HT-29 (cell line): ENCODE data around the gene TPRA1. TPM values are rescaled to one million over a fixed set of nuclear protein-coding genes. Genes with fewer than 3 reads are reported as not detected.
"Not testable (repeated sequence)": the region's sequence is repeated elsewhere in the genome, so short reads cannot be mapped to it uniquely, and the experiment has no call there.

Experiments used
- DNase-seq: peaks from one replicate; pipeline ENCODE4 v3.0.0-alpha.2; 2015; ENCODE audit warnings: low spot score
- total RNA-seq: library from RNA; depleted of rRNA; stranded (reverse); fragments of >200 nt; shearing (Covaris generic); gene quantifications from 2 replicates; pipeline ENCODE4 v1.2.3, GENCODE V29; 2014

Gene TPRA1
- total RNA-seq, 1 experiment from 2014 or later, result 84.4 TPM

DNA sequence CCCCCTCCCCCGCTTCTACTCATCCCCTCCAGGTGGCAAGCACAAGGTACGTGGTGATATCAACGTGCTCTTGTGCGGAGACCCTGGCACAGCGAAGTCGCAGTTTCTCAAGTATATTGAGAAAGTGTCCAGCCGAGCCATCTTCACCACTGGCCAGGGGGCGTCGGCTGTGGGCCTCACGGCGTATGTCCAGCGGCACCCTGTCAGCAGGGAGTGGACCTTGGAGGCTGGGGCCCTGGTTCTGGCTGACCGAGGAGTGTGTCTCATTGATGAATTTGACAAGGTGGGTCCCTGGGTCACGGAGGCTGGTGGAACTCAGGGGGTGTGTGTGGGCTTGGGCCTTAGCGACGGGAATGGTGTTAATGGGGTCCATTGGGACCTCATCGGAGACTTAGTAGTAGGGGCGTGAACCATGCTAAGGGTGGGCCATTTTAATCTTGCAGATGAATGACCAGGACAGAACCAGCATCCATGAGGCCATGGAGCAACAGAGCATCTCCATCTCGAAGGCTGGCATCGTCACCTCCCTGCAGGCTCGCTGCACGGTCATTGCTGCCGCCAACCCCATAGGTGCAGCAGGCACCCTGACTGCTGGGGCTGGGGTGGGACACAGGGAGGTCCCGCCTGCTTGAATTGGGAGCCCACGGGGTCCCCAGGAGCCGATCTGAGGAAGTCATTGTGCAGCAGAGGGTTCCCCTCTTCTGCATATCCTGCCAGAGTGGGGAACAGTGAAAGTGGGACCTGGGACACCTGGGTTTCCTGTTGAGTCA is 26.5 kb upstream of the TPRA1 start:
- no peak for DNase-seq

DNA sequence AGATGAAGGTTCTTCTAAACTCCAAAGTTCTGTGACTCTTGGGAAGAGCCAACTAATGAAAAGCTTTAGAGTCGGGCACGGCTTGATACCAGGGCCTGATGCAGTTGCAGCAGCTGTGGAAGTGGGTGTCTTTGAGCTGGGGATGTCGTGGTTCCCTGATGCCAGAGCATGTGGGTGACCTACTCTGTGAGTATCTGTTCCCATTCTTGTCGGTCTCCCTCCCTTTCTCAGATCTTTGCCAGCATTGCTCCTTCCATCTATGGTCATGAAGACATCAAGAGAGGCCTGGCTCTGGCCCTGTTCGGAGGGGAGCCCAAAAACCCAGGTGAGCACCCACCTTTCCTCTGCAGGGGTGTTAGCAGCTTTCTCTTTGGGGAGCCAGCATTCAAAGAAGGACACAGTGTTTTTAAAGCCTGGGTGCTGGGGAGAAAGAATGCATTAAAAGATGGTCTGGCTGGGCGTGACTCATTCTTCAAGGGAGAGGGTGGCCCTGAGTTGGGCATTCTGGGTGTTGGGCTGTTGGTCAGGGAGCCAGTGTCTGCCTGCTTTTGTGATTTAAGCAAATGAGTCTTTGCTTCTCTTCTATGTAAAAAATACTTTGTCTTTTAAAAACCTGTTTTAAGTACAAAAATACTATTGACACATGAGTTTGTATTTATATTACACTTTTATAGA is 25.2 kb upstream of the TPRA1 start:
- DNase-seq, result no peak

DNA sequence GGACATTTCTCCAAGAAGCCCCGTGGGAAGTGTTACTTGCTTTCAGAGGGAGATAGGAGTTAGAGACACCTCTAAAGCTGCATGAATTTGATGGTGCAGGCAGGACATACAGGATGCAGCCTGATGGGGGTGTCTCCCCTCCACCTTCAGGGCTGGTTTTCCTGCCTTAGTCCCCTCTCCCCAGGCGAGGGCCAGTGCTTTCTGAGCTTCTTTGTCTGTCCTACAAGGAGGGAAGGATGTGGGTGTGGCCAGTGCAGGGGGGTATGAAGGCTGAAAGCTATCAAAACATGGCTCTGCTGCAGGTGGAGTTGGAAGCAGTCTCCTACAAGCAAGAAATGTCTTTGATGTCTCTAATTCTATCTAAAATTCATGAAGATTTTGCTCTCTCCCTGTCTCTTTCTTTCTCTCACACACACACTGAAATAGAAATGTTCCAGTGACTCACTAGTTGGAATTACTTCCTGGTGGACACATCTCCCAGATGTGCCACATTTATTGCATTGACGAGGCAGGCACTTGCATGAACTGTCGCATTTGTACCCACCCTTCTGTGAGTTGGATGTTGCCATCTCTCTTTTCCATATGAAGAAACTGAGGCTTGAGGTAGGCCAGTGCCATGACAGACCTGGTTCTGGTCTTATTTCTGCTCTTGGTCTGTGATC is 24.5 kb upstream of the TPRA1 start:
- no peak for DNase-seq

DNA sequence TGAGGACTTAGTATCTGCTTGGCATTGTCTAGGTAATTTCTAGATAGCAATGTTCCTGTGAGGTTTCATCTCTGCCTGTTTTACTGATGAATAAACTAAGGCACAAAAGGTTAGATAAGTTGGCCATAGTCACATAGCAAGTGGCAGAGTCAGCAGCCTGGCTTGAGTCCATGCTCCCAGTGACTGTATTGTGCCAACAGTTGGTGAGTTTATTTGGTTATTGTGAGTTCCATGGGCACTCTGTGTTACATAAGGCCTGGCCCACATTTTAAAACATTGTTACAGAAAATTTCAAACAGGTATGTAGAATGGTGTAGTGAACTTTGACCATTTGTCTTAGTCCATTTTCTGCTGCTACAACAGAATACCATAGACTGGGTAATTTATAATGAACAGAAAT is 22.9 kb upstream of the TPRA1 start:
- DNase-seq, result no peak

DNA sequence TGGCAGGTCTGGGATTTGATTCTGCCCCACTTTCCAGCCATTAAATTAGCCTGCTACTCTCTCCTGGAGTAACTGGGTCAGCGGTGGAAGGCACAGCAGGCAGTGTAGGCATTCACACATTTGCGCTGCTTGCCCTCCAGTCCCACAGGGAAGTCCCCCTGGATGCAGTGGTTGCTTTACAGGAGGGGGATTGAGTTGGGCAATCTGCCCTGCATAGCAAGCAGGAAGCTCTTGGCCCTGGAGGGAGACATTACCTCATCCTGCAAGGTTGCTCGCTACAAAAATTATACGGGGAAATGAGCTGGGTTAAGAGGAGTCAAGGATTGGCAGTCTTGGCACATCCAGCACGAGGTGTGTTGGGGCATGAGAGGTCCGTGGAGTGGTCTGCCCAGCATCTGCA is 22.4 kb upstream of the TPRA1 start:
- DNase-seq, result no peak

DNA sequence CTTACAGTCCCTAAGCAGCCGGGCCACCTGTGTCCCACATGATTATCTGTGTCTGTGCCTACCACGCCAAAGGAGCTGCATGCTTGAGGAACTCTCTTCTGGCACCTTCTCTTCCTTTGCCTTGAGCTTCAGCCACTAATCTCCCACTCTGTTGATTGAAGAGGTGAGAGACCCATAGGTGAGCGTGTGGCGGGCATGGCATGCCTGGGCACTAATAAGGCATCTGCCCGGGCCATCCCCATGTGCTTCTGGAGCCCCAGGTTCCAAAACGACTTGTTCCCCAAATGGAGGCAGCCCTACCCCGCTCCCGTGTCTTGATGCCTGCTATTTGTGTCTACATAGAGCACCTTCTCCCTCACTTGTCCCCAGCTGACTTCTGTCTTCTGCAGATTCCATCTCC is 20.7 kb upstream of the TPRA1 start:
- no peak for DNase-seq

DNA sequence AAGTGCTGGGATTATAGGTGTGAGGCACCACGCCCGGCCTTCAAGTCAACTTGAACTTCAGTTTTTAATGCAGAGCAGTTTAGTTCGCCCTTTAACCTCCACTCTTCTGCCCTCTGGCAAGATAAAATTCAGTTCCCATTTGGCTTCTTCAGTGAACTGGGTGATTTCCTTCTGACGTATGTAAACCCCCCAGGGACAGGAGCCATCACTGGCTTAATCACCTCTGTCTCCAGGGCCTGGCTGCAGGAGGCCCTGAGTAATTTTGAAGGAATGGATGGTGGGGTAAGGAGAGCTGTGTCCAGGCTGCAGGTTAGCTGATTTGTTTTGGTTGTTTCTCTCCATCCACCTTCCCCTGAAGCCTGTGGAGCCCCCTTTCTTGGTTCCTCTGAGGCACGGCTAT is 19.6 kb upstream of the TPRA1 start:
- DNase-seq, result no peak

DNA sequence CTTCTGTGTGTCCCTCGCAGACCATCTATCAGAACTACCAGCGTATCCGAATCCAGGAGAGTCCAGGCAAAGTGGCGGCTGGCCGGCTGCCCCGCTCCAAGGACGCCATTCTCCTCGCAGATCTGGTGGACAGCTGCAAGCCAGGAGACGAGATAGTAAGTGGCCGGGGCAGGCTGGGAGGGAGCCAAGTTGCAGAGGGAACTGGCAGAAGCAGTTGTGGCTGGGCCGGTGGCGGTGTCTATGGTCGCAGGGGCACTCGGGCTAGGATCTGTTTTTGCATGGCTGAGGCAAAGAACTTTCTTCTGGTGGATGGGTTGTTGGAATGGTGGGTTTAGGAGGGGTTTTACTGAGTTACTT is 17.8 kb upstream of the TPRA1 start:
- no peak for DNase-seq

DNA sequence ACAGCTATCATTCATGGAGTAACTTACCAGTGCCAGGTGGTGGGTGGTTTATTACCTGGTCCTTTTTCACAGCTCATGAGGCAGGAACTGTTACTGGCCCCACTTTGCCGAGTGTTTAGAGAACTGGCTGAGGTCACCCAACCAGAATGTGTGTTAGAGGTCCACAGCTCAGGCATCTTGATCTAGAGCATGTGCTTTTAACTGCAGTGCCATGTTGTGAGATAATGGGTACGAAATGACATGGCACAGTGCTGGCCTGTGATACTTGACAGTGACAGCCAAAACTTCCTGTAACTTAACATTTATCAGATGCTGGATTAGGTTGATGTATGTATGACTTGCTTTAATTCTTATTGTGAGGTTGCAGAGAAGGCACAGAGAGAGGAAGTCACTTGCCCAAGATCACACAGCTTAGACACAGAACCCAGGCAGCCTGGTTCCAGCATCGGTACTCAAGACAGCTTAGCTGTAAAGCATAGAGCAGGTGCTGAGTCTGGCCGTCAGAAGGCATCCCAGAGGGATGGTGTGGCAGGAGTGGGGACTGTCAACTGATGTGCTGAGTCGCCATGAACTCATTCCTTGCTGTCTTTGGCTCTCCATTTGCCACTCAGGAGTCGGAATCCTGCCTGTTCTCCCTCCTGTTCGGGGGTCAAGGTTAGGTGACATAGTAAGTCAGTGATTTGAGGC is 17.3 kb upstream of the TPRA1 start:
- DNase-seq, result no peak

DNA sequence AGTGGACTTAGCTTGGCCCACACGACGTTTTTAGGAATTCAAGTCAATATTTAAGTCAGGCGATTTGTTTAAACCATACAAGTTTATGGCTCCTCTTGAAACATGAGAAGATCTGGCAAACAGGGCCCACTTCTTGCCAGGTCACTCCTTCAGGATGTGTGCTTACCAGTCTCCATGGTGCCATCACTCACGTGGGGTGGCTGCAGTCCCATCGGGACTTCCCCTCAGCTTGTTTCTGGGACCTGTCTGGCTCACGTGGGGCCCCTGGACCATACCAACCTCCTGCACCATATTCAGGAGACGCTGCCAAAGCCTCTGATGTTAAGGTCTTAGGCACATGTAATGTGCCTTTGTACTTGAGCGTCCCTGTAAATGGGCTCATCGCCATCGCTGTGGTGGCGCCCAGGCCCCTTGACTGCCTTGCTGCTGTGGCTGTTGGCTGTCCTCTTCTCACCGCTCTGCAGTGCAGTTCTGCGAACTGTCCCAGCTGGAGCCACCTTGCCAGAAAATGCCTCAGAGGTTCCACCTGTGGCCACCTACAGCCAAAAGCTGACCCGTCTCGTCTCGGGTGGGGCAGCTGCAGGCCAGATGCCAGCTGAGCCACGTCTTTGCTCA is 16.6 kb upstream of the TPRA1 start:
- no peak for DNase-seq

DNA sequence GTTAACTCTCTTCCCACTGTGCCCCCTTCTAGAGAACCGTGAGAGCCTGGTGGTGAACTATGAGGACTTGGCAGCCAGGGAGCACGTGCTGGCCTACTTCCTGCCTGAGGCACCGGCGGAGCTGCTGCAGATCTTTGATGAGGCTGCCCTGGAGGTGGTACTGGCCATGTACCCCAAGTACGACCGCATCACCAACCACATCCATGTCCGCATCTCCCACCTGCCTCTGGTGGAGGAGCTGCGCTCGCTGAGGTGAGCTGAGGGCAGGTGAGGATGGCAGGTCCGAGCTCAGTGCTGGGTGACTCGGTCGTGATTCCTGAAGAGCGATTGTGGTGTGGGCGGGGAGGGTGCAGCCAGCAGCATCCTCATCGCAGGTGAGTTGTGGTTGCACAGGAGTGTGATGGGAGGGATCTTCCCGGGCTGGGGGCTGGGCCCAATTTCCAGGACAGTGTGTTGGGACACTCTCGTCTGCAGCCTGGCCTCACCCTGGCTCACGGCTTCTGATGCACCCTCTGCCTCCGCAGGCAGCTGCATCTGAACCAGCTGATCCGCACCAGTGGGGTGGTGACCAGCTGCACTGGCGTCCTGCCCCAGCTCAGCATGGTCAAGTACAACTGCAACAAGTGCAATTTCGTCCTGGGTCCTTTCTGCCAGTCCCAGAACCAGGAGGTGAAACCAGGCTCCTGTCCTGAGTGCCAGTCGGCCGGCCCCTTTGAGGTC is 15.7 kb upstream of the TPRA1 start:
- DNase-seq, result no peak

DNA sequence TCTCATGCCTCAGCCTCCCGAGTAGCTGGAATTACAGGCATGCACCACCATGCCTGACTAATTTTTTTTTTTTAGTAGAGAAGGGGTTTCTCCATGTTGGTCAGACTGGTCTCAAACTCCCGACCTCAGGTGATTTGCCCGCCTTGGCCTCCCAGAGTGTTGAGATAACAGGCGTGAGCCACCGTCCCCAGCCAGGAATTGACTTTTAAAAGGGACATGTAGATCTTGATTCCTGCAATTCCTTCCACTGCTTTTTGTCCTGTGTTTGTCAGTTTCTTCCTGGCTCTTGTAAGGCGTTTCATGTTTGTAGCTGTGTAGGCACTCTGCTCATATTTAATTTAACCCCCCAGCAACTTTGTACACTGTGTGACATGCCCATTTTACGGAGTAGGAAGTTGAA is 15.0 kb upstream of the TPRA1 start:
- not testable (repeated sequence) for DNase-seq

DNA sequence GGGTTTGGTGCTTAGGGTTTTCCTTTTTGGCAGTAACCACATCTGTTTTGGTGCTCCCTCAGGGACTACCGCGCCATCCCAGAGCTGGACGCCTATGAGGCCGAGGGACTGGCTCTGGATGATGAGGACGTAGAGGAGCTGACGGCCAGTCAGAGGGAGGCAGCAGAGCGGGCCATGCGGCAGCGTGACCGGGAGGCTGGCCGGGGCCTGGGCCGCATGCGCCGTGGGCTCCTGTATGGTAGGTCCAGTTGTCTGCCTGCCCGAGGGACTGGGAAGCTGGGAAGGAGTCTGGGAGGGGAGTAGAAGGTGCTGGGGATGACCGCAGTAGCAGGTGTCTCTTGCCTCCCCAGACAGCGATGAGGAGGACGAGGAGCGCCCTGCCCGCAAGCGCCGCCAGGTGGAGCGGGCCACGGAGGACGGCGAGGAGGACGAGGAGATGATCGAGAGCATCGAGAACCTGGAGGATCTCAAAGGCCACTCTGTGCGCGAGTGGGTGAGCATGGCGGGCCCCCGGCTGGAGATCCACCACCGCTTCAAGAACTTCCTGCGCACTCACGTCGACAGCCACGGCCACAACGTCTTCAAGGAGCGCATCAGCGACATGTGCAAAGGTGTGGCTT is 14.1 kb upstream of the TPRA1 start:
- DNase-seq, result no peak

DNA sequence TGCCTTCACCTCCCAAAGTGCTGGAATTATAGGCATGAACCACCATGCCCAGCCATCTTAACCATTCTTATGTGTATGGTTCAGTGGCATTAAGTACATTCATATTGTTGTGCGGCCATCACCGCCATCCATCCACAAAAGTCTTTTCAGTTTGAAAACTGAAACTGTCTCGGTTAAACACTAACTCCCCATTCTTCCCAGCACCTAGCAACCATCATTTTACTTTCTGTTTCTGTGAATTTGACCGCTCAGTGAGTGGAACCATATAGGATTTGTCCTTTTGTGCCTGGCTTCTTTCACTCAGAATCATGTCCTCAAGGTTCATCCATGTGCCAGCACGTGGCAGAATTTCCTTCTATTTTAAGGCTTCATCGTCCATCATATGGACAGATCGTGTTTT is 13.5 kb upstream of the TPRA1 start:
- DNase-seq, result no peak

DNA sequence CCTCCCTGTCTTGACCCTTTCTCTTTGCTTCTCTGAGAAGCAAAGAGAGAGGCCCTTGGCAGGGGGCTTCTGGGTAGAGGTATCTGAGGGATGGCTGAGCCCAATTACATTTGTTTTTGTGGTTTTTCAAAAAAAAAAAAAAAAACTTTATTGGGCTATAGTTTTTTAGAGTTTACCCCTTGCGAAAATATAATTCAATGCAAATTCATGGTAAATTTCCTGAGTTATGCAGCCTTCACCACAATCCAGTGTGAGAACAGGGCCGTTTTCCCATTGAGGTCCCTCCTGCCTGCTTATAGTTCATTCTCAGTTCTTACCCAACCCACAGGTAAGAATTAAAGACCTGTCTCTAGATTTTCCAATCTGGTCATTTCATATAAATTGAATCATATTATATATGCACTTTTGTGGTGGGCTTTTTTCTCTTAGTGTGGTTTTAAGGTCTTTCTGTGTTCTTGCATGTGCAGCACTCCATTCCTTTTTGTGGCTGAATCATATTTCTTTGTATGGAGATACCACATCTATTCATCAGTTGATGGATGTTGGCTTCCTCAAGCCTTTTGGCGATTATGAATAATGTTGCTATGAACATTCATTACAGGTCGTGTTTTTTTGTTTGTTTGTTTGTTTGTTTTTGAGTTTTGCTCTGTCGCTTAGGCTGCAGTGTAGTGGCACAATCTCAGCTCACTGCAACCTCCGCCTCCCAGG is 10.4 kb upstream of the TPRA1 start:
- no peak for DNase-seq

DNA sequence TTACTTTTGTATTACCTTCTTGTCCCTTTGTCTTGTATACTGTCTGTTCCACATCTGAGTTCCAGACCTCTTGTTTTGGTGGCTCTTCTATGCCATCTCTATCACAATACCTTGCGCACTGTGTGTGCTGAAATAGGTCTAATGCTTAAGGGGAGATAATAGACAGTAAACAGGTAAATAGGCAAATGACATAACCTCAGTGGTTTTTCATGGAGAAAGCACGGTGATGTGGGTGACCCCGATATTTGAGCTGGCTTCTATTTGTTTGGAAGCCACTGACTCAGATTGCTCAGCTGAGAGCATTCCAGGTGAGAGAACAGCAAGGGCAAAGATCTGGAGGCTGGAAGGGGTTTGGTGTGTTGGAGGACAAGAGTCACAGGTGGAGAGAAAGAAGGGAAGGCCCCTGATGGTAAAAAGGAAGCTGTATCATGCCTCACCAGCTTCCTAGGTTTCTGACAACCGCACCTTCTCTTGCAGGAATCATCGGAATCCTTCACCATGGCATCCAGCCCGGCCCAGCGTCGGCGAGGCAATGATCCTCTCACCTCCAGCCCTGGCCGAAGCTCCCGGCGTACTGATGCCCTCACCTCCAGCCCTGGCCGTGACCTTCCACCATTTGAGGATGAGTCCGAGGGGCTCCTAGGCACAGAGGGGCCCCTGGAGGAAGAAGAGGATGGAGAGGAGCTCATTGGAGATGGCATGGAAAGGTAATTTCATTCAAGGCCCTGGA is 8.5 kb upstream of the TPRA1 start:
- peak; percentile 51 for DNase-seq

DNA sequence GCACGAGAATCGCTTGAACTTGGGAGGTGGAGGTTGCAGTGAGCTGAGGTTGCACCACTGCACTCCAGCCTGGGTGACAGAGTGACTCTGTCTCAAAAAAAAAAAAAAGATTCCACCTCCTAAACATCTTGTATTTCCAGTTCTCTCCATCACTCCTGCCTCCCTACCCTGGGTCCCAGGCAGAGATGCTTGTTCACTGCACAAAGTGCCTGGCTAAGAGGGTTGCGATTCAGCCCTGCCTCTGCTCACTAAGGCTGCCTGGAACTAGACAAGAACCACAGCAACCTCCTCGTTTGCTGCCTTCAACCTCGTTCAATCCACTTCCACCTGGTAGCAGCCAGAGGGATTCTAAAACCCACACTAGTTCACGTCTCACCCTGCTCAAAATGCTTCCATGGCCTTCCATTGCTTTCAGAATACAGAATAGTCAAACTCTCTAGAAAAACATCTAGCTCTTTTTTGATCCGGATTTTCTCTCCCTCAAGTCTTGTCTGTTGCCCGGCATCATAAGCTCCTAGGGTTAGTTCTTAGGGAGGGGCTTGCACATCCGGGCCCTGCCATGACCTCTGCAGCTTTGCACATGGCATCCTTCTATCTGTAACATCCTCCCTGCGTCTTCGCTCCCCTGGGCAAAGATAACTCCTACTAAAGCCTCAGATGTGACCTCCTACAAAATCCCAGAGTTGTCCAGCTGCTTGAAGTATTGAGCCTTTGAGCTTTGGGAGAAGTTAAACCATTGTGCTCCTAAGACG is 6.7 kb upstream of the TPRA1 start:
- no peak for DNase-seq

DNA sequence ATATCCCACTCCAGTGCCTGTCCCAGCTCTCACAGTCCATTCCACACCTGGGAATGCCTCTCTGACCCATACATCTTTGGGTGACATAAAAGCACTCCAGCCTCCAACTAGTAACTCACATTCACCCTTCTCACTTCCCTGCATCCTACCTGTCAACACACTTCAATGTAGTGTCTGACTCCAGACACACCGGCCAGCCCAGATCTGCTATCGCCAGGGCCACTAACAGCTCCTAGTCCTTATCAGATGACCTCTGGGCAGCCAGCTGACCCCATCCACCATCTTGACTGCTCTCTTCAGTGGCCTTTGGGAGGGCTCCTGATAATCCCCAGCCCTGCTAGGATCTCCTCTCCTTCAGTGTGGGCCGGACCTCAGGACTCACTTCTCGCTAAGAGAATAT is 4.8 kb upstream of the TPRA1 start:
- DNase-seq, result no peak

DNA sequence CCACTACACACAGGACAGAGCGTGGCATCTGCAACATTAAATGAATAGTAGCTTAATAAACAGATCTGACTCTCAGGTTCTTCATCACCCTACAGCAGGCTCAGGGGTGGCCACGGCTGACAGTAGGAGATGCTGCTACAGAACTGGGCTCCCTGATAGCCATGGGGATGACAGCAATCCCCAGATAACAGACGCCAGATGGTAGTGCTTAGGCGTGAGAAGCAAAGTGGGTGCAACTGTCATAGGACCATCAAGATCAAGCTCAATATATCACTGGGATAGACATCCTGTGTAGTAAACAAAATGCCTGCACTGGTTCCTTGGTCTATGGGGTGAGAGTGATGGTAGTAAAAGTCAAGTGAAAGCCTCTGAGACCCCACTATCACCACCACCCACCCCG is 2.6 kb upstream of the TPRA1 start:
- no peak for DNase-seq
